Measurements from ENCODE around the gene GNAL.
"Not testable (repeated sequence)": the region's sequence is repeated elsewhere in the genome, so short reads cannot be mapped to it uniquely, and the experiment has no call there.

- TF ChIP-seq CTCF, POLR2A, POLR2AphosphoS5 (IDR thresholded peaks at IDR 0.05): not testable (repeated sequence)
Observed at GRCh38 chr18:11916880-11917279, 227.8 kb downstream of the GNAL start.
